HG03064 (cell line): ENCODE data around the gene MBD3L4.
"Not testable (repeated sequence)": the region's sequence is repeated elsewhere in the genome, so short reads cannot be mapped to it uniquely, and the experiment has no call there.

Experiments
- ATAC-seq: cut with Tn5 transposase; IDR thresholded peaks from one replicate; pipeline ENCODE4 v1.9.1; 2021; ENCODE audit warnings: low read depth; ENCODE audit not compliant: unreplicated experiment

The MBD3L4 gene

DNA sequence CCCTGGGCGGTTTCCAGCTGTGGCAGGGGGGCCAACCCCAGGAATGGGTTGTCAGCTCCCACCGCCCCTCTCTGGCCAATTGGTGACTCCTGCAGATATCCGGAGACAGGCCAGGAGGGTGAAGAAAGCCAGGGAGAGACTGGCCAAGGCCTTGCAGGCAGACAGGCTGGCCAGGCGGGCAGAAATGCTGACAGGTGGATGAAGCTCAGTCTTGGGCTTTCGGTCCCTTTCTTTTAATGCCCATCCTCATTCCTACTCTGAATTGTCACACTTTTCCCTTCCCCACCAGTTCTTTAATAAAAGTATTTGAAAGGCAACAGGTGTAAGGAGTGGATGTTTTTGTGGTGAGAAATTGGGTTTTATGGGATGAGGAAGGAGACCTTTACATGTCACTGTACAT is 11.4 kb upstream of the MBD3L4 start:
- ATAC-seq = not testable (repeated sequence)

DNA sequence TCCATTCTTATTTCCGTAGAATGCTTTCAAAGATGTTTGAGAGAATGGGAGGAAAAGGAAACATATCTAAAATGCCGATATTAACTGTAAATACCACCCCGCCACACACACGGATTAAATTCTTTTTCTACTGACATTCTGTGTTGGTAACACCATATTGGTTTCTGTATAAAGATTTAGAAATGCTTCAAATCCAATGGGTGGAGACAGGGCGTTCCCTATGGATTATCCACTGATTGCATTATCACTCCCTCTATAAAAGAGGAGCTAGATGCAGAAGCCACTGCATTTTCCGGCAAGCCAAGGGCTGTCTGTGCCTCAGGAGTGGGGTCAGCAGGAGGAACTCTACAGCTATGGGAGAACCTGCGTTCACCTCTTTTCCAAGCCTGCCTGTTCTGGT is 9.0 kb upstream of the MBD3L4 start, which contains the start of gene MBD3L2:
Gene MBD3L2 (plus strand): TSS at position 301 of the 400 bp plus-strand sequence. CDS start 53 bp downstream, at position 354.
- not testable (repeated sequence) for ATAC-seq

DNA sequence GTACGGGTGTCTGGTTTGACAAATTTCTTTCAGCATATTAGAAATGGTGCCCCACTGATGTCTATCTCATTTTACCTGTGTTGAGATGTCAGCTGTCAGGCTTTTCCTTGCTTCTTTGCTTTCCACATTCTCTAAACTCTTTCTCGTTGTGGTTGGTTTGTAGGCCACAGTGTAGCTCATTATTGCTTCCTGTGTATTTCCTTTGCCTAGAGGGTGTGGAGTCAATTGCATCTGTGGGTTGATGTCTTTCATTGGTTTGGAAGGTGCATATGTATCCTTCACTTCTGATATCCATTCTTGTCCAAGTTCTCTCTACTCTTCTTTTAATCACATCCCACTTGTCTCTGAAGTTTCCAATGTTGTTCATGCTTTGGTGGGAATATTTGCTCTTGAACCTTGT is 1.6 kb upstream of the MBD3L4 start:
- ATAC-seq = not testable (repeated sequence)

DNA sequence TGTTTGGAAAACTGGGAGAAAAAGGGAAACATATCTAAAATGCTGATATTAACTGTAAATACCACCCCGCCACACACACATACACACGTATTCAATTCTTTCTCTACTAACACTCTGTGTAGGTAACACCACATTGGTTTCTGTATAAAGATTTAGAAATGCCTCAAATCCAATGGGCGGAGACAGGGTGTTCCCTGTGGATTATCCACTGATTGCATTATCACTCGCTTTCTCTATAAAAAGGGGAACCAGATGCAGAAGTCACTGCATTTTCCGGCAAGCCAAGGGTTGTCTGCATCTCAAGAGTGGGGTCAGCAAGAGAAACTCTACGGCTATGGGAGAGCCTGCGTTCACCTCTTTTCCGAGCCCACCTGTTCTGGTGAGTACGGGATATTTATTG is 9.7 kb downstream of the MBD3L4 start, which contains the start of gene MBD3L5:
Gene MBD3L5 (plus strand): TSS at position 301 of the 400 bp plus-strand sequence. CDS start 34 bp downstream, at position 335.
- not testable (repeated sequence) for ATAC-seq

DNA sequence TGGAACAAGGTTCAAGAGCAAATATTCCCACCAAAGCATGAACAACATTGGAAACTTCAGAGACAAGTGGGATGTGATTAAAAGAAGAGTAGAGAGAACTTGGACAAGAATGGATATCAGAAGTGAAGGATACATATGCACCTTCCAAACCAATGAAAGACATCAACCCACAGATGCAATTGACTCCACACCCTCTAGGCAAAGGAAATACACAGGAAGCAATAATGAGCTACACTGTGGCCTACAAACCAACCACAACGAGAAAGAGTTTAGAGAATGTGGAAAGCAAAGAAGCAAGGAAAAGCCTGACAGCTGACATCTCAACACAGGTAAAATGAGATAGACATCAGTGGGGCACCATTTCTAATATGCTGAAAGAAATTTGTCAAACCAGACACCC is 11.2 kb downstream of the MBD3L4 start:
- not testable (repeated sequence) for ATAC-seq

DNA sequence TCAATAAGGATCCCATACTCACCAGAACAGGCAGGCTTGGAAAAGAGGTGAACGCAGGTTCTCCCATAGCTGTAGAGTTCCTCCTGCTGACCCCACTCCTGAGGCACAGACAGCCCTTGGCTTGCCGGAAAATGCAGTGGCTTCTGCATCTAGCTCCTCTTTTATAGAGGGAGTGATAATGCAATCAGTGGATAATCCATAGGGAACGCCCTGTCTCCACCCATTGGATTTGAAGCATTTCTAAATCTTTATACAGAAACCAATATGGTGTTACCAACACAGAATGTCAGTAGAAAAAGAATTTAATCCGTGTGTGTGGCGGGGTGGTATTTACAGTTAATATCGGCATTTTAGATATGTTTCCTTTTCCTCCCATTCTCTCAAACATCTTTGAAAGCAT is 18.6 kb downstream of the MBD3L4 start, which contains the start of gene MBD3L2B:
Gene MBD3L2B (minus strand): TSS at position 101 of the 400 bp plus-strand sequence. CDS start 34 bp downstream, at position 67.
- not testable (repeated sequence) for ATAC-seq

DNA sequence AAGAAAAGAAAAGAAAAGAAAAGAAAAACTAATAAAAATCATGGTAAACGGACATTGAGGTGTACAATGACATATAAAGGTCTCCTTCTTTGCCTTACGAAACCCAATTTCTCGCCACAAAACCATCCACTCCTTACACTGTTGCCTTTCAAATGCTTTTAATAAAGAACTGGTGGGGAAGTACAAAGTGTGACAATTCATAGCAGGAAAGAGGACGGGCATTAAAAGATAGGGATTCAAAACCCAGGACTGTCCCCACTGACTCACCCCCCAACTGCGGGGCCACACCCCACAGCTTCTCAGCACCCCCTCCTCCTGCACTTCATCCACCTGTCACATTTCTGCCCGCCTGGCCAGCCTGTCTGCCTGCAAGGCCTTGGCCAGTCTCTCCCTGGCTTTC is 21.2 kb downstream of the MBD3L4 start:
- ATAC-seq = no peak

DNA sequence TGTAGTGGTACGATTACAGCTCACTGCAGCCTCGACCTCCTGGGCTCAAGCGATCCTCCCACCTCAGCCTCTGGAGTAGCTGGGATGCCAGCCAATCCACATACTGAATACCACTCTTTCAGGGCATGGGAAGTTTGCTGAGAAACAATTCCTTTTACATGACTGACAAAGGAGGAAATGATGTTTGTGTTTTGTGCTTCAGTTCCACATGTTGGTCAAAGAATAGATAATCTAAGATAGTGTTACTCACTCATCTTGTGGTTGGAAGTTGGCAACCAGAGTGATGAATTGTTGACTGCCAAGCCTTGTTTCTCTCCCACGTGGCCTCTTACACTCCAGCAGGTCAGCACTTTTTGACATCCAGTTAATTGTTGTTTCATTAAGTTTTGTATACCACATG is 26.3 kb downstream of the MBD3L4 start:
- no peak for ATAC-seq

DNA sequence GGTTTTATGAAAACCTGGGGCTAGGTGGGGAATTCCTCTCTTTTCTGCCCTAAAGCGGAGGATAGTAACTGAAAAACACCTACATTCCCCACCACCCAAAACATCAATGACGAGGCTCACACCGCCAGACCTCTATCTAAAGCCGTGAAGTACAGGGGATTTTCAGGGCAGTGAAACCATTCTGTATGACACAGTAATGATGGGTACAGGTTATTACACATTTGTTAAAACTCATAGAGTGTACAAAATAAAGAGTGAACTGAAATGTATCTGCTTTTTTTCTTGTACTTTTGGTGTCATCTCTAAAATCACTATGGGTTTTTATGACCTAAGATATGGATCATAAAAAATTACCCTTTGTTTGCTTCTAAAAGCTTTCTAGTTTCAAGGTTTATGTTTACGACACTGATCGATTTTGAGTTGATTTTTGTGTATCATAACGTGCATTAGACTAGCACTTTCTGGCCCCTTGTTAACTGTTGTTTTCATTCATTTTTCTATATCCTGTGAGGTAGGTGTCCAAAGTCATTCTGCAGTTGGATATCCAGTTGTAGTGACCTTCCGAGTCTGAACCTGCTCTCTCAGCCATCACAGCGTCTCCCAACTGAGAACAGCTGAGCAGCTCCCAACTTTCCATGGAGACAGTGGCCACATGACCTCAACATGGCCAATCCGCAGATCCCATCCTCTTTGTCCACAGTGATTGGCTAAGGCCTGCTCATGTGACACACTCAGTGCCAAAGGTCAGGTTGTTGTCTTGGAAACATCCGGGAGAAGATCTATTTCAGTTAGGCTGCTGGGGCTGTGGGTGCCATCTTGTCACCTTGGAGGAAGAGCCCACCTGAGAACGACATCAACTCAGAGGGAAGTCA is 29.0 kb downstream of the MBD3L4 start:
- no peak for ATAC-seq

DNA sequence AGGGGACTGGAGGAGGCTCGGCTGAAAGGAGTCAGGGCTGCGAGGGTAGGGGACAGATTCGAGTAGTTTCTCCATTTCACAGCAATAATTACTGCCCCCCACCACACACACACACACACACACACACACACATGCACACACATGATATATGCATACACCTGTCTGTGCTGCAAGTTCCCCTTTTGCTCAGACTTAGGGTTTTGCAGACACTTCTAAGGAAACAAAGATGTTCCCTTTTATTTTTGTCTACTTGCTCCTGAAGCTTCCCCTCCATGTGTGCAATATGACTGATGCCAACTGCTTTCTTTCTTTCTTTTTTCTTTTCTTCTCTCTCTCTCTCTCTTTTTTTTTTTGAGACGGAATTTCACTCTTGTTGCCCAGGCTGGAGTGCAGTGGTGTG is 32.1 kb downstream of the MBD3L4 start:
- ATAC-seq = no peak

DNA sequence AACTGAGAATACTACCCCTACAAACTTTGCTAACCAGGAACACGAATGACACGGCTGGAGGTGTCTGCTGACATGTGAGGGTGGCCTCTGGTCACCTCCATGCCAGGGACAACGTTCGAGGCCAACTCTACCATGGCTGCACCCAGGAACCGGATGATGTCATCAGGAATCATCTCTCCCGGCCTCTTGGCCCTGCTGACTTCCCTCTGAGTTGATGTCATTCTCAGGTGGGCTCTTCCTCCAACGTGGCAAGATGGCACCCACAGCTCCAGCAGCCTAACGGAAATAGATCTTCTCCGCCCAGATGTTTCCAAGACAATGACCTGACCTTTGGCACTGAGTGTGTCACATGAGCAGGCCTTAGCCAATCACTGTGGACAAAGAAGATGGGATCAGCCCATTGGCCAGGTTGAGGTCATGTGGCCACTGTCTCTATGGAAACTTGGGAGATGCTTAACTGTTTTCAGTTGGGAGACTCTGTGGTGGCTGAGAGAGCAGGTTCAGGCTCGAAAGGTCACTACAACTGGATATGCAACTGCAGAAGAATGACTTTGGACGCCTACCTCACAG is 33.8 kb downstream of the MBD3L4 start:
- ATAC-seq = no peak

DNA sequence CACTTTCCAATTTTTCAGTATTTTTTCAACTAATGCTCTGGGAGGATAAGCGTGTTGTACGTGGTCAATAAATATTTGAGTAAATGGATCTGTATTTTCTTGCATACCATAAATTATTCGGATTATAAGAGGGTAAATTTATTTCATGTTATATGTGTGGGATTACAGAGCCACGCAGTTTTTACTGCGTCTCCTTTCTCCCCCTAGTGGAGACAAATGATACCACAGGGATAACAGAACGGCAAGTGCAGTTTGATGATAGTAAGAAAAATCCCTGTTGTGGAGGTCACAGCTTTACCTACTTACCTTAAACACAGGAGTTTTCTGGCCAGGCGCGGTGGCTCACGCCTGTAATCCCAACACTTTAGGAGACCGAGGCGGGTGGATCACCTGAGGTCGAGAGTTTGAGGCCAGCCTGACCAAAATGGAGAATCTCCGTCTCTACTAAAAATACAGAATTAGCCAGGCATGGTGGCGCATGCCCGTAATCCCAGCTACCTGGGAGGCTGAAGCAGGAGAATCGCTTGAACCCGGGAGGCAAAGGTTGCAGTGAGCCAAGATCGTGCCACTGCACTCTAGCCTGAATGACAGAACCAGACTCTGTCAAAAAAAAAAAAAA is 35.6 kb downstream of the MBD3L4 start:
- no peak for ATAC-seq

DNA sequence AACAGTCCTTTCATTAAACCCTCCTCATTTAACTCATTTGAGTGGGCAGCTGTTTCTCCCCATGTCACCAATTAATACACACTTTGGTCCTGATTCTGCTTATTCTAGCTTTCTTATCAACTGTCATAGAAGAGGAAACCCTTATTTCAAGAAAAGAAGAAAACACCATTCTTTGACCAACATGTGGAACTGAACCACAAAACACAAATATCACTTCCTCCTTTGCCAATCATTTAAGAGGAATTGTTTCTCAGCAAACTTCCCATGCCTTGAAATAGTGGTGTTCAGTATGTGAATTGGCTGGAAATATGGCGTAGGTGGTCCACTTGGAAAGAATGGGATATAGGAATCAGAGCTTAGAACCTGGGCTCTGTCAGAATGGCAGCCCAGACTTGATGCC is 39.2 kb downstream of the MBD3L4 start:
- no peak for ATAC-seq

DNA sequence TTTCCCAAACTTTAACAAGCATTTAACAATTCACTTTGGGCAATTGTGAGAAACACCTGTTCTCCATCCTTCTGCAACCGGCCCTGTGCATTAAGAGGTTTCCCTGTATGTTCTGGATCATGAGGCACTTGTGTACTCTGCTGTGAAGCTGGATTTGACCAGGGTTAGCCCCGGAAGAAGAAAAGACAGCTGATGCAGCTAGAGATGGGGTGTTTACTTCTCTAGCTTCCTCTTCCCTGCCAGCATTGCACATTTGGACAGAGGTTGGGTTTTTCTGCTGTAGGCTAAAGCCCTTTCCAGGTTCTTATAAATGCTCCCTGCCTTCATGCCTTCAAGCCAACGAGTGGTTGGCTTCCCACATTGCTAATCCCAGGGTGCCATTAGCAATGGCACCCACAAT is 39.6 kb downstream of the MBD3L4 start:
- ATAC-seq = no peak

DNA sequence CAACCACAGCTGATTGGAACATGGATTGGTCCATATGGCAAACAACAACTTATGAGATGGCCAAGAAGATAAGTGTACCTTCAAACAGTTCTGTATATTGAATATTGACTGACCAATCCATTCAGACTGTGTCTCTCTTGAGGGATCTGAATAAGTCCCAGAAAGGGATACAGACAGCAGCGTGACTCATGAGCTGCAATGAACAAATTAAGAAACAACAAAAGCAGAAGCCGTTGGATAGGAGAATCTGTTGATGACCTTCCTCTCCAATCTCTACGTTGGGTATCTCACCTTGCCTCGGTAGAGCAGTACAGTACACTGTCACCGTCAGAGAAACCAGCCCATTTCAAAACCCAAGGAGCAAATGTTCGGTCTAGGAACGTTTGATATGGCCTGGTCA is 40.0 kb downstream of the MBD3L4 start:
- no peak for ATAC-seq

DNA sequence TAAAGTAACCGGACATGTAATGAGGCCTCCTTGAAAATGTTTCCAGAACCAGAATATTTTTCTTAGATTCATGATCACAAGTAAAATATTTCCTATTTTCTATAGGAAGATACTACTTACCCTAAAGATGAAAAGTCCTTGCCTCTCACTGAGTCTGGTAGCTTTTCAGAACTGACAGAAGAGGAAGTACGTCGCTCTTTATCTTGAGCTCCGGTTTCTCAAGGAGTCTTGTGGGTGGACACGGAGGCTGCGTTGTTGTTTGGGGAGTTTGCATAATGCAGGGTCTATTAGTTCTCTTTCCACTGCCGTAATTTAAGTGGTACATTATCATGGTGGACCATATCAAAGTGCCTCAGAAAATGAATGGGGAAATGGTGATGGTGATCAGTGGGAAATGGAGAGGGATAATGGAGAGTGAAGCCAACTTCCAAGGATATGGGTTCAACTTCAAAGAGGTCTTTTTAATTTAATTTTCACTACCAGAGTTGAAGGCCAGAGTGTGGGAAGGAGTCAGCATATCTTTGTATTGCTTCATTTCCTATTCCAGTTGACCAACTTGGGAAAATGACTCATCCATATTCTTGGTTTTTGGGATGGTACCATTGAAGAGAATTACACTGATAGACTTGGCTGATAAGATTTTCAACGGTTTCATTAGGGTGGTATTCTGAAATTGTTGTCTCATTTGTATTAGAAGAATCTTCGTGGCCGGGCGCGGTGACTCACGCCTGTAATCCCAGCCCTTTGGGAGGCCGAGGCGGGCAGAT is 42.1 kb downstream of the MBD3L4 start:
- no peak for ATAC-seq

DNA sequence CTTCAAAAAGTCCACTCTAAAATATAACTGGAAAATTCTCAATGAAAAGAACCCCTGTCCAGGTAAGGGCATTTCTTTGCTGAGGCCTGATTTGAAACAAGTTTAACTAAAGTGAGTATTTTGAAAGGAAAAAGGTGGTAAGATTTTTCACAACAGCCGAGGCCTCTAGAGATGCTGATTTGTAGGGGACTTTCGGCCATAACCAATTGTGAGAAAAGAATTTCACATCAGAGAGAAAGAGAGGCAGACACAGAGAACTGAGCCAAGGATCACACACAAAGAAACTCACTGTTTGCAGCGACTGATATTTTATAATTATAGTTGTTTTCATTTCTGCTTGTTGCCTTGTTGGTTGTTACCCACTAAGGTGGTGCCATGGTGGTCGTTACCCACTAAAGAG is 43.2 kb downstream of the MBD3L4 start:
- no peak for ATAC-seq

DNA sequence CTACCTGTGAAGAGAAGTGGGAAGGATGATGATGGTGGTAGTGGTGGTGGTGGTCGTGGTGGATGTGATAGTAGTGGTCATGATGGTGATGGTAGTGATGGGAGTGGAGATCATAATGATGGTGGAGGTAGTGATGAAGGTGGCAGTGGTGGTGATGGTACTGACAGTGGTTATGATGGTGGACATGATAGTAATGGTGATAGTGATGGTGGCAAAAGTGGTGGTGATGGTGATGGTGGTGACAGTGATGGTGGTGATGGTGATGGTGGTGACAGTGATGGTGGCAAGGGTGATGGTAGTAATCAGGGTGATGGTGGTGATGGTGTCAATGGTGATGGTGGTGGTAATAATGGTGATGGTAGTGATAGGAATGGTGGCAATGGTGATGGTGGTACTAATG is 44.9 kb downstream of the MBD3L4 start:
- no peak for ATAC-seq

DNA sequence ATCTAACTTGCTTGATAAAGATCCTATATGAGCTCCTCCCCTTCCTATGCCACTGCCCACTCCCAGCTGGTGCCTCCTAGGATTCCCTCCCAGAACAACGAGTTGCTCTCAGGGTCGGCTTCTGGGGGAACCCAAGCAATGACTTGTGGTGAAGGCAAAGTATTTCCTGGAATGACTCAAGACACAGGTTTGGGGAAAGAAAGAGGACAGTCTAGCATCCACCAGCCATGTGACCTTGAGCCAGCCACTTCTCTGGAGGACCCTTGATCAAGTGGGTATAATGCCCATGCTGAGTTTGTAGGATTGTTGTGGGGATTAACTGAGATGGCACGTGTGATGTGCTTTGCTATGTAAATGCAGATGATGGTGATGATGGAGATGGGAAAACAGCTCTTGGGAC is 51.7 kb downstream of the MBD3L4 start:
- no peak for ATAC-seq

DNA sequence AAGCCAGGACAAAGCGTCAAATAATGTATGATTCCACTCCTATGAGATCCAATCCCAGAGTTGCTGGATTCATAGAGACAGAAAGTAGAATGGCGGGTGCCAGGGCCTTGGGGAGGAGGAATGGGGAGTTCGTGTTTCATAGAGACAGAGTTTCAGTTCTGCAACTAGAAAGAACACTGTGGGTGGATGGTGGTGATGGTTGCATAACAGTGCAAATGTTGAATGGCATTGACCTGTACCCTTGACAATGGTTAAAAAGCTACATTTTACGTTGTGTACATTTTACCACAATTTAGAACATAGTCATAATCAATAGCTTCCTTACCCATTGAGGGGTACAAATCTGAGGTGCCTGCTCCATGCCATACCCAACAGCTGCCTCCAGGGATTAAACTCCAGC is 52.1 kb downstream of the MBD3L4 start:
- no peak for ATAC-seq
